SK-N-MC (cell line): ENCODE results near the gene SLC7A8.
A peak's percentile ranks its signal among the peaks of the same experiment; 100 is the strongest.

Source experiments
- DNase-seq: peaks from one replicate; pipeline ENCODE4 v3.0.0-alpha.2; 2011; ENCODE audit warnings: low read depth, low spot score
- H3K27ac ChIP-seq: fragments of 200-600 bp; sonication (generic); 2 replicates; pipeline ENCODE4 v1.5.1; 2016; ENCODE audit warnings: mixed run types
- H3K36me3 ChIP-seq: fragments of 200-600 bp; sonication (generic); 2 replicates; pipeline ENCODE4 v1.6.1; 2017; ENCODE audit warnings: antibody characterized with exemption, low read length, mixed read lengths; ENCODE audit not compliant: insufficient read depth
- H3K4me3 ChIP-seq: fragments of 200-600 bp; sonication (generic); 2 replicates; pipeline ENCODE4 v1.5.1; 2016
- H3K9ac ChIP-seq: fragments of 200-600 bp; sonication (generic); 2 replicates; pipeline ENCODE4 v1.8.0; 2017; ENCODE audit warnings: mixed run types, mixed read lengths; ENCODE audit not compliant: insufficient read length
- H3K9me3 ChIP-seq: fragments of 200-600 bp; sonication (generic); 2 replicates; pipeline ENCODE4 v1.6.1; 2017; ENCODE audit warnings: low read depth, mild to moderate bottlenecking, antibody characterized with exemption, low read length, moderate library complexity, mixed read lengths
- EZH2 ChIP-seq: fragments of 200-600 bp; sonication (generic); IDR thresholded peaks from one replicate; pipeline ENCODE4 v1.6.1; 2017; ENCODE audit warnings: antibody characterized with exemption
- FOXP2 ChIP-seq: optimal IDR thresholded peaks from 2 replicates; pipeline ENCODE3; 2011; ENCODE audit warnings: mild to moderate bottlenecking, moderate library complexity; ENCODE audit not compliant: insufficient read depth; ENCODE audit errors: extremely low read length, control extremely low read depth
- POLR2AphosphoS5 ChIP-seq: IDR thresholded peaks from 2 replicates; pipeline ENCODE4 v1.6.1; 2012; ENCODE audit warnings: mild to moderate bottlenecking, low read depth, low read length, borderline replicate concordance

Gene SLC7A8

DNA sequence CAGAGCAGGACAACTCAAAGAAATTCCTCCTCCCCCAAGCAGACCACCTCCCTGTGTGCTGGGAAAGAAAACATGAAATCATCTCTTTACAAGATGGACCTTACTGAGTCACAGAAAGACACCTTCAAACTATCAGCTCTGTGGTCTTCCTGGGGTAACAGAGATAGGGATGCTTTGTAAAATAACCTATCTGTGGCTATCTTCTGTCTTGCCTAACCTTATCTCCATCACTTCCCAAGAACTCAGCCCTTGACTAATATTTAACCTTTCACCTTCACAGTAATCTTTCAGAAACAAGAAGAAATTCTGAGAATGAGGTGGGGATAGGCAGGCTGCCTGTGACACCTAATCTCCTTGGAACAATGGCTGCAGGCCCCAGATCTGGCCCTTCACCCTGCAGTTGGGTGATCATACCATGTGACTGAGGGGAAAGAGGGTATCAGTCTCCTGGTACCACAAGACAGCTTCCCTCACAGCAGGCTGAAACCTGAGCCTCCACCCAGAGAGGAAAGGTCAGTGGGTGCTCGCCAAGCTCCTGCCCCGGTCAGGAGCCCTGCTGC lies 37.0 kb downstream of the SLC7A8 start:
- no peak for DNase-seq
- Histone ChIP-seq H3K36me3 (peaks cover 33% of the 10 kb centered on the region), H3K9ac (no peak overlapping the region), H3K4me3 (no peak overlapping the region), H3K9me3 (no peaks in the 10 kb centered on the region), H3K27ac (peak overlapping the region; percentile 64; the same call in 1 of the 2 replicates)
- TF ChIP-seq POLR2AphosphoS5 = no peak
- no peak for TF ChIP-seq FOXP2
- TF ChIP-seq EZH2 = no peak

- DNase-seq = no peak
- TF ChIP-seq FOXP2 = no peak
- TF ChIP-seq POLR2AphosphoS5 = no peak
- TF ChIP-seq EZH2 = no peak
- H3K9ac ChIP-seq = no peak overlapping the region
- peak overlapping the region; percentile 64 for H3K27ac ChIP-seq
- peaks cover 30% of the 10 kb centered on the region for H3K36me3 ChIP-seq
- no peak overlapping the region for H3K4me3 ChIP-seq
- H3K9me3 ChIP-seq = no peaks in the 10 kb centered on the region
Measured at GRCh38 chr14:23145794-23146350, 37.6 kb downstream of the SLC7A8 start.

DNA sequence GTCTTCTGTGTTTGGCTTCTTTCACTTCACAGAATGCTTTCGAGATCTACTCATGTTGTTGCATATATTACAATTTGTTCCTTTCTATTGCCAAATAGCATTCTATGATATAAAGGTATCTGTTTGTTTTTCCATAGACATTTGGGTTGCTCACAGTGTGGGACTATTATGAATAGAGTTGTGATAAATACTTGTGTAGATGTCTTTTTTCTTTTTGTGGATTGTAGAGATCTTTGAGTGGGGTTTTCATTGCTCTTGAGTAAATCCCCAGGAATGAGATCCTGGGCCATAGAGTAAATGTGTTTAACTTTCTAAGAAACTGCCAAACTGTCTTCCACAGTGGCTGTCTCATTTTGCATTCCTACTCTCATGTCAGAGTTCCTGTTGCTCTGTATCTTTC lies 39.5 kb downstream of the SLC7A8 start:
- no peaks in the 10 kb centered on the region for H3K9me3 ChIP-seq
- peaks cover 37% of the 10 kb centered on the region for H3K36me3 ChIP-seq
- no peak overlapping the region for H3K9ac ChIP-seq
- H3K27ac ChIP-seq = peak overlapping the region; percentile 100
- TF ChIP-seq POLR2AphosphoS5 (no peak), FOXP2 (no peak), EZH2 (no peak)
- H3K4me3 ChIP-seq = no peak overlapping the region; the same call in 1 of the 2 replicates
- no peak for DNase-seq

- peak overlapping the region; percentile 70; the same call in 1 of the 2 replicates for H3K4me3 ChIP-seq
- H3K9ac ChIP-seq = no peak overlapping the region
- no peak for TF ChIP-seq FOXP2
- no peak for TF ChIP-seq EZH2
- TF ChIP-seq POLR2AphosphoS5 = no peak
- H3K36me3 ChIP-seq = peaks cover 38% of the 10 kb centered on the region
- H3K27ac ChIP-seq = peak overlapping the region; percentile 100
- H3K9me3 ChIP-seq = no peaks in the 10 kb centered on the region
- DNase-seq = no peak
Measured at GRCh38 chr14:23142826-23143225, 40.6 kb downstream of the SLC7A8 start.

GRCh38 chr14:23141706-23142444 lies 41.6 kb downstream of the SLC7A8 start:
- TF ChIP-seq EZH2 (no peak), FOXP2 (no peak), POLR2AphosphoS5 (peak; percentile 32; the same call in 1 of the 2 replicates)
- Histone ChIP-seq H3K9me3 (no peaks in the 10 kb centered on the region), H3K4me3 (peak overlapping the region; percentile 70), H3K9ac (peak overlapping the region; percentile 65), H3K36me3 (peaks cover 39% of the 10 kb centered on the region), H3K27ac (peak overlapping the region; percentile 100)
- peak; percentile 84 for DNase-seq

GRCh38 chr14:23140371-23140770 lies 43.1 kb downstream of the SLC7A8 start:
- Histone ChIP-seq H3K36me3 (peaks cover 48% of the 10 kb centered on the region), H3K4me3 (no peak overlapping the region), H3K27ac (0 out of 2 replicates have a peak overlapping the region, but pooled peaks have one; percentile 100), H3K9me3 (no peaks in the 10 kb centered on the region), H3K9ac (no peak overlapping the region)
- no peak for DNase-seq
- TF ChIP-seq EZH2 (no peak), POLR2AphosphoS5 (no peak), FOXP2 (no peak)

- Histone ChIP-seq H3K36me3 (peaks cover 48% of the 10 kb centered on the region), H3K9ac (no peak overlapping the region), H3K27ac (no peak overlapping the region), H3K4me3 (no peak overlapping the region), H3K9me3 (no peaks in the 10 kb centered on the region)
- DNase-seq = no peak
- TF ChIP-seq FOXP2 (no peak), EZH2 (no peak), POLR2AphosphoS5 (no peak)
Measured at GRCh38 chr14:23139874-23140273, 43.6 kb downstream of the SLC7A8 start.

- Histone ChIP-seq H3K9me3 (no peaks in the 10 kb centered on the region), H3K9ac (no peak overlapping the region), H3K27ac (no peak overlapping the region), H3K36me3 (peaks cover 48% of the 10 kb centered on the region), H3K4me3 (no peak overlapping the region)
- TF ChIP-seq FOXP2 (no peak), EZH2 (no peak), POLR2AphosphoS5 (no peak)
- no peak for DNase-seq
Measured at GRCh38 chr14:23137813-23138535, 45.5 kb downstream of the SLC7A8 start.
